H1 (cell line): ENCODE measurements around the gene PGBD5.

Experiments
- BRCA1 ChIP-seq: IDR thresholded peaks from 2 replicates; pipeline ENCODE4 v1.6.1; 2012; ENCODE audit warnings: low read depth, low read length, improper control_type of control experiment
- CBX5 ChIP-seq: fragments of 300-800, 300-1000 bp; sonication (generic); IDR thresholded peaks from 2 replicates; pipeline ENCODE4 v1.7.1; 2016; ENCODE audit warnings: antibody characterized with exemption, low read length, low read depth
- EP300 ChIP-seq, 2 experiments: IDR thresholded peaks; 1 replicate in 1 of 2; 2 replicates in 1 of 2; pipeline ENCODE4 v1.6.1; 2011 to 2012; ENCODE audit warnings: low read depth in 2 of 2, low read length in 2 of 2, mild to moderate bottlenecking in 2 of 2, borderline replicate concordance in 1 of 2, inconsistent platforms in 1 of 2, moderate library complexity in 1 of 2
- EZH2 ChIP-seq: fragments of 200-600 bp; sonication (generic); IDR thresholded peaks from 2 replicates; pipeline ENCODE4 v1.7.1; 2012; ENCODE audit warnings: low read depth, mild to moderate bottlenecking, moderate library complexity, low read length, inconsistent platforms; ENCODE audit not compliant: severe bottlenecking
- JUN ChIP-seq: IDR thresholded peaks from 2 replicates; pipeline ENCODE4 v1.6.1; 2011; ENCODE audit warnings: low read depth, mild to moderate bottlenecking, improper control_type of control experiment, low read length
- POLR2AphosphoS5 ChIP-seq: IDR thresholded peaks from 2 replicates; pipeline ENCODE4 v1.6.1; 2011; ENCODE audit warnings: low read depth, low read length
- RFX5 ChIP-seq: IDR thresholded peaks from 2 replicates; pipeline ENCODE4 v1.6.1; 2011; ENCODE audit warnings: low read depth, low read length, improper control_type of control experiment, borderline replicate concordance
- SRF ChIP-seq: IDR thresholded peaks from 2 replicates; pipeline ENCODE4 v1.6.1; 2011; ENCODE audit warnings: mild to moderate bottlenecking, low read depth, low read length, moderate library complexity
- TEAD4 ChIP-seq: IDR thresholded peaks from 2 replicates; pipeline ENCODE4 v1.6.1; 2012; ENCODE audit warnings: low read depth, low read length, inconsistent platforms, mixed read lengths
- TF ChIP-seq, protein P1 (sequence below), 3 experiments: IDR thresholded peaks; 1 replicate in 2 of 3; 2 replicates in 1 of 3; pipeline versions ENCODE4 v1.5.1 to v1.6.1; 2011; ENCODE audit warnings: low read length in 3 of 3, mild to moderate bottlenecking in 3 of 3, inconsistent platforms in 2 of 3, low read depth in 1 of 3, moderate library complexity in 1 of 3; ENCODE audit not compliant: insufficient read depth in 1 of 3; ENCODE audit errors: control extremely low read depth in 1 of 3

DNA sequence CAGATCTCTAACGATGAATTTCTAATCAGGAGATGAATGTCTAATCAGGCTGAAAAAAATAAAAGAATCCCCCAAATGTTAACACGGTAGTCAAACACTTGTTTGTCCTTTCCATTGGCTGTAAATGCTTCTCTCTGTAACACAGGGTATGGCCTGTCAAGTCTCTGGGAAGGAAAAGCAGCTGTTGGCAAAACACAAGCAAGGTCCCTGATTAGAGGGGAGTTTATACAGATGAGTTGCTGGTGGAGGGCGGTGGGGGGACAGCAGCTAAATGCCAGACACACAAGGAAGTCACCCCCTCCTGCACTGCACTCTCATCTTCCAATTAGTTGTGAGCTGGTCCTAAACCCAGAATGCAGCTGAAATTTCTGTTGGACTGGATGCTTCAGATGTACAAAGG is 51.0 kb downstream of the PGBD5 start:
- TF ChIP-seq BRCA1 (no peak), RFX5 (no peak), EZH2 (no peak), SRF (no peak), CBX5 (no peak), JUN (no peak), EP300 (IDR thresholded peaks at IDR 0.05; ENCODE audit: borderline replicate concordance in 1 of 2, low read depth in 2 of 2, low read length in 2 of 2) (no peak), POLR2AphosphoS5 (no peak), TEAD4 (no peak)
- TF ChIP-seq, protein P1, sequence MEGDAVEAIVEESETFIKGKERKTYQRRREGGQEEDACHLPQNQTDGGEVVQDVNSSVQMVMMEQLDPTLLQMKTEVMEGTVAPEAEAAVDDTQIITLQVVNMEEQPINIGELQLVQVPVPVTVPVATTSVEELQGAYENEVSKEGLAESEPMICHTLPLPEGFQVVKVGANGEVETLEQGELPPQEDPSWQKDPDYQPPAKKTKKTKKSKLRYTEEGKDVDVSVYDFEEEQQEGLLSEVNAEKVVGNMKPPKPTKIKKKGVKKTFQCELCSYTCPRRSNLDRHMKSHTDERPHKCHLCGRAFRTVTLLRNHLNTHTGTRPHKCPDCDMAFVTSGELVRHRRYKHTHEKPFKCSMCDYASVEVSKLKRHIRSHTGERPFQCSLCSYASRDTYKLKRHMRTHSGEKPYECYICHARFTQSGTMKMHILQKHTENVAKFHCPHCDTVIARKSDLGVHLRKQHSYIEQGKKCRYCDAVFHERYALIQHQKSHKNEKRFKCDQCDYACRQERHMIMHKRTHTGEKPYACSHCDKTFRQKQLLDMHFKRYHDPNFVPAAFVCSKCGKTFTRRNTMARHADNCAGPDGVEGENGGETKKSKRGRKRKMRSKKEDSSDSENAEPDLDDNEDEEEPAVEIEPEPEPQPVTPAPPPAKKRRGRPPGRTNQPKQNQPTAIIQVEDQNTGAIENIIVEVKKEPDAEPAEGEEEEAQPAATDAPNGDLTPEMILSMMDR (IDR thresholded peaks at IDR 0.05; ENCODE audit: control extremely low read depth in 1 of 3, insufficient read depth in 1 of 3, low read depth in 1 of 3, low read length in 3 of 3), result no peak
